HG03460 (cell line): ENCODE measurements around the gene ADRA2B.
"Not testable (repeated sequence)": the region's sequence is repeated elsewhere in the genome, so short reads cannot be mapped to it uniquely, and the experiment has no call there.

ENCODE experiments used
- ATAC-seq: cut with Tn5 transposase; IDR thresholded peaks from one replicate; pipeline ENCODE4 v1.9.1; 2021; ENCODE audit not compliant: unreplicated experiment

Gene ADRA2B

DNA sequence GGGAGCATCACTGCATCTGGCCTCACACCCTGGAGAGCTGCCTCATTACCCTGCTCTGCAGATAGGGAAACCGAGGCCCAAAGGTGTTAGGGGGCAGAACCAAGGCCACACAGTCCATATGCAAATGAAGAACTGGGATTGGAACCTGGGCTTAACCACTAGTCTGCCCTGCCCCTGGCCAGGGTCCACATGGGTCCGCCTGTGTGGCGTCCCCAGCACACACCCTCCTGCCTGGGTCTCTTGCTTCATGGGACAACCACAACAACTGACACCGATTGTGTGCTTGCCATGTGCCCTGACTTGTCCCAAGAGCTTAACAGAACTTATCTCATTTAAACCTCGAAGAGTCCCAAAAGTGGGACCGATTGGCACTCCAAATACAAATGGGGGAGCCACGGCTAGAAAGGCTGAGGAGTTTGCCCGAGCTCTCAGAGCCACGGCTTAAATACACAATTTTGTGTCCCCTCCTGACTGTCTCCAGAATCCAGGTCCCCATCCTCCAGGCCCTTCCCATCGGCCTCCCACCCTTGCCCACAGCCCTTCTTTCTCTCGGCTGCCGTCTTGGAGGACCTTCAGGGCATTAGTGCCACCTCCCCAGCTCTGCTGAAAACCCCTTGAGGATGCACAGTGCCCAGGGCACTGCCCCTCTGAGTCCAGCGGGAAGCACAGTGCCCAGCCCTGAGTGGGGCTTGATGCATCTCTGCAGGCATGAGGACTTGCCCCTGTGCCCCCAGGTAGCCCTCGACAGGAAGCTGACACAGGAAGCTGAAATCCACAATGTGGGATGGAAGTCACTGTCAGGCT is 34.6 kb upstream of the ADRA2B start:
- ATAC-seq, result no peak

DNA sequence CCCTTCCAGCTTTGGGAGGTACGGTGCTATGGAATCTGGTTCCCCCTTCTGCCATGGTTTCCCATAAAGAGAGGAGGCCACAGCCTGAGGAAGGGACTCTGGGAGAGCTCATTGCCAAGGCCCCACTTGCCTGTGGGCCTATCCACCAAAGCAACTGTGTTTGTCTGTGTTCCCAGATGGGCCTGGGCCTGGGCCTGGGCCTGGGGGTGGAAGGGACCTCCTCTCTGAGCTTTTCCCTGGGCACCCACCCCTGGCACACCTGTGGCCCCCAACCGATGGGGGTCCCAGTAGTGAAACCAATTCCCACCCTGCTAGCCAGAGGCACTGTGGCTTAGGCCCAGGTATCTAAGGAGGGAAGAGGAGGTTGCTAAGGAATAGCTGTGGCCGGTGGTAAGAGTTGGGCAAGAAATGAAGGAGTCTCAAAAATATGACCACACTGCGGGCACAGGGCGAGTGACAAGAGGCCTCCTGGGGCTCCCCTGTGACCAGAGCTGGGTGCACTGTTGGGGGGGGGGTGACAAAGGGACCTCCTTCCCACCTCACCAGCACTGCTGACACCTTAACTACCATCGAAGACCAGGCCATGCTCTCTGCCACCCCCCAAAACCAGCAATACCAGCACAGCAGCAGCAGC is 33.8 kb upstream of the ADRA2B start:
- ATAC-seq, result no peak

DNA sequence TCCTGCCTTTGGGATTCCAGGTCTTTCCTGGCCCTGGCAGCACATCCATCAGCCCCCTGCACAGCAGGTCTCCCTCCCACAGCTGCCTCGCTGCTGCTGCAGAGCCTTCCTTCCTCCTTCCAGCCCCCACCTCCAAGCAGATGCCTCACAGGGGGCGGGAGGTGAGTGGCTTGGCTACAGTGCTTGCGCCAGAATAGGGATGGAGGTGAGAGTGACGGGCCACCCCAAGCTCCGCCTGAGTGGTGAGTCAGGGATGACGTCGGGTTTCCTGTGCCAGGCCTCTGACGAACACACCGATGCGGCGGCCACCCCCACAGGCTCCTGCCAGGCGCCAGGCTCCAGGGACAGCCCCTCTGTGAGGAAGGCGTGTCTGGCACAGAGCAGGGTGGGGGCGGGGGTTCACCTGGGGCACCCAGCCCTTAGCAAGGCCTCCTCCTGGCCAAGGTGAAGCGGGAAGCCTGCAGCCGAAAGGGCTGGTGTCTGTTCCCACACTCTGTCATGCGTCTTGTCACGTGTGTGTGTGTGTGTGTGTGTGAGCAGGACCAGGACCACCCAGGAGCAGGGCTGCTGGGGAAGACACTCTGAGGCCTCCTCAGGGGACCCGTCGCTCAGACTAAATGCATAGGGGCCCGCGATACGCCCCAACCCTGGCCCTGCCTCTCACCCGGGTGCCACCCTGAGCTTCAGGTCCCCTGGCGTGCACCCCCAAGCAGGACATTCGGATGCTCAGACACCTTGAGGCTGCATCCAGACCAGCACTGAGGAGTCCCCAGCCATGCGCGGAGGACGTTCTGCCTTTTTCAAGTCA is 32.2 kb upstream of the ADRA2B start:
- peak; percentile 38 for ATAC-seq

GRCh38 chr2:96147593-96148201 is 31.3 kb upstream of the ADRA2B start:
- ATAC-seq, result no peak

DNA sequence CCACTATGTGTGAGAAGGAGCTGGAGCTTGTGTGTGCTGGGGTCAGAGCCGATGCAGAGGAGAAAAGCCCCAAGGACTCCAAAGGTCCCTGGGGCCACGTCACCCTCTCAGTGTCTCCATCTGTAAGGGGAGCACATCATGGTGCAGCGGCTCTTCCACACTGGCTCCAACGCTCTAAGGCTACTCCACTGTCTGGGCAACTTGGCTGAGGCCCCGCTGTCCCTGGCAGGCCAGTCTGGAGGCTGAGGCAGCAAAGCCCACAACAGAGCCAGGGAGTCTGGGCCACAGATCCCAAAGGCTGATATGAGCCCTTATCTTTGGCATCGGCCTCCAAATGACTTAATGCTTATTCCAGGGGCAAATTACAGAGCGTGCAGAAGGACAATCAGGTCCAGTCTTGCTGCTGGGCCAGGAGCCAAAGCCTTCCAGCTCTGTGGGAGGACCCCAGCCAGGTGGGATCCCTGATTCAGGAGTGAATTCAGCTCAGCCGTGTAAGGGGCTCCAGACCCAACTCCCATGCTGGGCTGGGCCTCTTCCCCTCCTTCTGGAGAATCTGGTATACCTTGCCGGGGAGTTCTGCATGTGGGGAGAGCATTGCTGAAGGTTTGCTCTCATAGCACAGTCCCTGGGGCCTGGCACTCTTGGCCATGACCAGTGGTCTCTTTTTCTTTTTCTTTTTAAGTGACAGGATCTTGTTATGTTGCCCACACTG is 30.7 kb upstream of the ADRA2B start:
- ATAC-seq, result no peak

- peak; percentile 33 for ATAC-seq
Observed at GRCh38 chr2:96146153-96146880, 29.9 kb upstream of the ADRA2B start.

GRCh38 chr2:96145848-96146152 is 29.4 kb upstream of the ADRA2B start:
- no peak for ATAC-seq

DNA sequence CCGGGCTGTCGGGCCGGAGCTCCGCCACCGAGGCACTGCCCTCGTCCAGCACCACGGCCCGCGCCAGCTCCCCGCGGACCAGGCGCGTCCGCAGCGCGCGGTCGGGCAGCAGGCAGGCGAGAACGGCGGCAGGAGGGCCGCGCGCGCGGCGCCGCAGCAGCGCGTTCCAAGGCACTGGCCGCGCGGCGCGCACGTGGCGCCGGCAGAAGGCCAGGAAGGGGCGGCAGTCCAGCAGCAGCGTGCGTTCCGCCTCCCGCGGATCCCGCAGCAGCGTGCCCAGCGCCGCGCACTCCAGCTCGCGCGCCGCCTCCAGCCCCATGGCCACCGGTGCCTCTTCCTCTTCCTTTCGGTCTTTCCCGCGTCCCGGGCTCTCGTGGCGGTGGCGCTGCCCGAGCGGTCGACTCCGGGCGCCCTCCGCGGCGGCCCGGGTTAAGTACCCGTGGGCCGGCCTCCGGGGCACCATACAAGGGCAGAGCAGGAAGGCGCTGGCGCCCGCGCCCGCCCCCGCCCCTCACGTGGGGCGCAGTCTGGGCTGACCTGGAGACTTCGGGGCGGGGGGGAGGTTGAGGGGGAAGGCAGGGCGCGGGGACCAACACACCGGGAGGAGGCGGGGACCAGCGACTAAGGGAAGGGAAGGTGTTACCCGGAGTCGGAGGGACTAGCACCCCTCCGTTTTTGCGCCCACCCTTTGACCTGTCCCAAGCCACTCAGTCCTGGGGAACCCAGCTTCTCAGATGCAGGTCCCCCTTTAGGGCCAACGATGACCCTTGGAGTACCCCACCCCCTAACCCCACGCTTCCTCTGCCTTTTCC is 28.9 kb upstream of the ADRA2B start, which contains the start of gene DUSP2:
Gene DUSP2, minus strand, starts transcription at position 405 of the 812 bp plus-strand sequence. Its CDS starts 86 bp downstream, at position 319.
- peak; percentile 50 for ATAC-seq

GRCh38 chr2:96144481-96145035 is 28.2 kb upstream of the ADRA2B start:
- no peak for ATAC-seq

- ATAC-seq, result no peak
Observed at GRCh38 chr2:96143848-96144480, 27.6 kb upstream of the ADRA2B start.

DNA sequence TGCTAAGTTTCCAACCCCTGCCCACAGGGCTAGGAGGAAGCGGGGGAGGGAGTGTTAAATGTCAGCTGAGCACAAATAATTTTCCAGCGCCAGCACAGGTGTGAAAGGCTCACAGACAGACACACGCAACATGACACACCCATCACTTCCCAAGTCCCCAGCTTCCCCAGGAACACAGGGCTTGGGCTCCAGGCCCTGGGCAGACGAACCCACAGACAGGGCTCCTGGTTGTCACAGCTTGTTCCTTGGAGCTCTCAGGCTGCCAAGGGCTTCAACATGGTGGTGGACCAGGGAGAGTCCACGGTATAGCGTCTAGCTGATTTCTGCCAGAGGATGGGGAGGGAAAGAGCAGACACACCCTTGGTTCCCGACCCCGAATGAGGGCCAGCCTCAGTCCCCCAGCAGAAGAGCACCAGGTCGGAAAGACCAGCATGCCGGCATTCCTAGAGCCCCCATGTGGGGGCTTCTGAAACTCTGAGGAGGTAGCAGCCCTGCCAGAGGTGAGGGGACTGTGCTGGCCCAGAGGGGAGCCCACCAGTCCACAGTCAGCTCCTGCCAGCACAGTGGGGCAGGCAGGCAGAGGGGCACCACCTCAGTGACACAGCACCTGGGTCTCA is 27.0 kb upstream of the ADRA2B start:
- ATAC-seq, result no peak

DNA sequence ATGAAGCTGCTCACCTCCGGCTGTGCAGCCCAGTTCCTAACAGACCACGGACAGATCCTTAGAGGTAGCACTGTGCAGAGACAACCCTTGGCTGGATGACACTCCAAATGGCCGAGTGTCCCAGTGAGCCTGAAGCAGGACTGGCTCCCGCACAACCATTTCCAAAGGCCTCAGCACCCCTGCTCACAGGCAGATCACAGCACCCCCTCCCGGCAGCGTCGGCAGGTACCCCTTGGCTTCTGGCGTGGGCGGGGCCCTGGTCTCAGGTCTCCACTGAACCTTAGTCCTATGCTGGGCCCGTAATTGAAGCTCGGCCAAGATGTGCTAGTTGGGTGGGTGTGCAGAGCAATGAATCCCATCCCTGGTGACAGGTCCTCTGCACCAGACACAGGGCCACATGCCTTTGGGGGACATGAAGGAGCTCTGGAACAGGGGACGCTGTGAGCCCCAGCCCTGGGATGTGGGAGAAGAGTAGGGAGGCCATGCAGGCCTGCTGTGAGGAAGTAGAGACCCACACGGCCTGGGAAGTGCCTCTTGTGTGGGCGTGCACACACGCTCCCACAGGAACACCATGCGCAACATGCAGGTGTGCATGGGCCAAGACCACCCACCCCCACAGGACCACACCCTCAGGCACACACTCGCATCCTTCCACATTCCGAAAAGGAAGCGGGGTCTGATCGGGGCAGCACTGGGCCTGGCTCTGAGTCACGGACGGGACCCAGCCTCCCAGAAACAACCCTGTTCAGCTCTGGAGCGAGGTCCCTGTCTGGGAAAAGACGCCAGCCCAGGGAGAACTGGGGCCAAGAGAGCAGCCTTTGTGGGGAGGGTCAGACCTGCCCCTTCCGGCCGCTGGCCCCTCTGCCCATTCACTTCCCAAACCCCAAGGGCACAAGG is 26.1 kb upstream of the ADRA2B start:
- no peak for ATAC-seq

GRCh38 chr2:96141624-96141967 is 25.2 kb upstream of the ADRA2B start:
- not testable (repeated sequence) for ATAC-seq

DNA sequence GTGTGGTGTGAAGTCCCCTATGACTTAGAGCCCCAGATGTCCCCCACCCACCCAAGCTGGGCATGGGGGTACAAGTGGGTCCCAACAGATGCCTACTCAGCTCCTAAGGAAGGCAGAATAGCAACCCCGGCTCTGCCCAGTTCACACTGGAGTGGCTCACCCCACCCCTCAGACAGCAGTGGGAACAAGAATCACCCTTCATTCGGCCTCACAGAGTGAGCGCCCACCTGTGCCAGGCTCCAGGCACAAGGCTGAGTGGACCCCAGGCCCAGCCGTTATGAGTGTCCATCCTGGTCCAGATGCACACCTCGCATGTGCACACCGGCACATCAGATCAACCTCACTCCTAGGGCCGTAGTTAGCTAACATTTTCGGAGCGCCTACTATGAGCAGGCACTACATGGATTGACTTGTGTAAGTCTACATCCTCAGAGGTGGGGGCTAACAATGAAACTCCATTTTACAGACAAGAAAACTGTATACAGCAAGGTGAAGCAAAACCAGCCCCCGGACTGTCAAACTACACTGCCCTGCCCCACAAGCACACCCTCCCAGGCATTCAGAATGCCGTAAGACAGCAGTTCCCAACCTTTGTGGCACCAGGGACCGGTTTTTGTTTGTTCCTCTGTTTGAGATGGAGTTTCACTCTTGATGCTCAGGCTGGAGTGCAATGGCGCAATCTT is 24.7 kb upstream of the ADRA2B start:
- ATAC-seq, result no peak

- no peak for ATAC-seq
Observed at GRCh38 chr2:96139181-96139758, 22.9 kb upstream of the ADRA2B start.
